Osteocyte (in vitro differentiated cells): Measurements from ENCODE around the gene AEBP2. TPM values are rescaled to one million over a fixed set of nuclear protein-coding genes. Genes with fewer than 3 reads are reported as not detected.

Source experiments
- DNase-seq: peaks from one replicate; pipeline ENCODE4 v3.0.0; 2021; ENCODE audit warnings: mixed read lengths; ENCODE audit not compliant: unreplicated experiment; ENCODE audit errors: extremely low spot score
- H3K27ac Mint-ChIP-seq: one replicate; pipeline ENCODE4 v1.8.0; 2021; ENCODE audit warnings: mild to moderate bottlenecking, mixed read lengths; ENCODE audit not compliant: unreplicated experiment
- H3K27me3 Mint-ChIP-seq: one replicate; pipeline ENCODE4 v1.8.0; 2021; ENCODE audit warnings: mixed read lengths; ENCODE audit not compliant: unreplicated experiment
- H3K36me3 Mint-ChIP-seq: one replicate; pipeline ENCODE4 v1.8.0; 2021; ENCODE audit warnings: mixed read lengths; ENCODE audit not compliant: unreplicated experiment
- H3K4me1 Mint-ChIP-seq: one replicate; pipeline ENCODE4 v1.8.0; 2021; ENCODE audit warnings: mixed read lengths; ENCODE audit not compliant: unreplicated experiment
- H3K4me3 Mint-ChIP-seq: one replicate; pipeline ENCODE4 v1.8.0; 2021; ENCODE audit warnings: mild to moderate bottlenecking, moderate library complexity, mixed read lengths; ENCODE audit not compliant: unreplicated experiment
- H3K9me3 Mint-ChIP-seq: one replicate; pipeline ENCODE4 v1.8.0; 2021; ENCODE audit warnings: mixed read lengths; ENCODE audit not compliant: unreplicated experiment
- CTCF ChIP-seq: fragments of 200-600 bp; sonication (generic); IDR thresholded peaks from 2 replicates; pipeline ENCODE4 v1.5.0; 2021; ENCODE audit warnings: antibody characterized with exemption, mild to moderate bottlenecking, moderate library complexity
- total RNA-seq: library from RNA; stranded (reverse); gene quantifications from 2 replicates; pipeline ENCODE4 v1.2.1, GENCODE V29; 2021

Gene AEBP2
- total RNA-seq, 1 donor from 2014 or later, result 33.5 TPM

GRCh38 chr12:19451196-19451595, 11.9 kb downstream of the AEBP2 start:
- TF ChIP-seq CTCF, result no peak
- Mint-ChIP-seq H3K36me3 (peaks cover 9% of the 10 kb centered on the region), H3K27me3 (no peaks in the 10 kb centered on the region), H3K27ac (peak overlapping the region; percentile 23), H3K4me3 (no peak overlapping the region), H3K4me1 (peaks cover 32% of the 10 kb centered on the region), H3K9me3 (no peaks in the 10 kb centered on the region)
- no peak for DNase-seq

GRCh38 chr12:19453961-19454360, 14.7 kb downstream of the AEBP2 start:
- H3K9me3 Mint-ChIP-seq, result no peaks in the 10 kb centered on the region
- no peak overlapping the region for H3K27ac Mint-ChIP-seq
- peaks cover 25% of the 10 kb centered on the region for H3K4me1 Mint-ChIP-seq
- peaks cover 9% of the 10 kb centered on the region for H3K36me3 Mint-ChIP-seq
- H3K27me3 Mint-ChIP-seq, result no peaks in the 10 kb centered on the region
- TF ChIP-seq CTCF, result no peak
- DNase-seq, result no peak
- H3K4me3 Mint-ChIP-seq, result no peak overlapping the region

- DNase-seq, result no peak
- no peak for TF ChIP-seq CTCF
- H3K27ac Mint-ChIP-seq, result no peak overlapping the region
- H3K27me3 Mint-ChIP-seq, result no peaks in the 10 kb centered on the region
- no peaks in the 10 kb centered on the region for H3K9me3 Mint-ChIP-seq
- H3K4me1 Mint-ChIP-seq, result peaks cover 16% of the 10 kb centered on the region
- H3K4me3 Mint-ChIP-seq, result no peak overlapping the region
- peaks cover 9% of the 10 kb centered on the region for H3K36me3 Mint-ChIP-seq
Measured at GRCh38 chr12:19454837-19455236, 15.5 kb downstream of the AEBP2 start.

GRCh38 chr12:19456176-19456575, 16.9 kb downstream of the AEBP2 start:
- Mint-ChIP-seq H3K36me3 (peaks cover 9% of the 10 kb centered on the region), H3K4me3 (no peak overlapping the region)
- TF ChIP-seq CTCF, result no peak

GRCh38 chr12:19457561-19457960, 18.3 kb downstream of the AEBP2 start:
- no peak overlapping the region for H3K27ac Mint-ChIP-seq
- H3K36me3 Mint-ChIP-seq, result peaks cover 10% of the 10 kb centered on the region
- no peaks in the 10 kb centered on the region for H3K27me3 Mint-ChIP-seq
- TF ChIP-seq CTCF, result no peak
- no peak overlapping the region for H3K4me3 Mint-ChIP-seq
- peaks cover 16% of the 10 kb centered on the region for H3K4me1 Mint-ChIP-seq
- H3K9me3 Mint-ChIP-seq, result no peaks in the 10 kb centered on the region
- no peak for DNase-seq

More at GRCh38 chr12:19456176-19456575, 16.9 kb downstream of the AEBP2 start:
- H3K9me3 Mint-ChIP-seq, result no peaks in the 10 kb centered on the region
- no peak overlapping the region for H3K27ac Mint-ChIP-seq
- no peaks in the 10 kb centered on the region for H3K27me3 Mint-ChIP-seq
- DNase-seq, result no peak
- peaks cover 13% of the 10 kb centered on the region for H3K4me1 Mint-ChIP-seq
